K562 (cell line): ENCODE results near the gene MRPL38. TPM values are rescaled to one million over a fixed set of nuclear protein-coding genes. Genes with fewer than 3 reads are reported as not detected.

ENCODE experiments used
- ATAC-seq: fragments of 200-7000 bp; cut with Tn5 transposase; 3 replicates; pipeline ENCODE4 v1.9.1; 2020; ENCODE audit warnings: moderate library complexity
- BruUV-seq: library from RNA; stranded (reverse); fragments of 400-500 nt; replicated peaks from 2 replicates; lab custom pipeline; 2021; lab: Mats Ljungman, UMichigan
- CTCF ChIA-PET: fragments of 300-600 bp; formaldehyde crosslinking; extraction: SDS; loops from one replicate; lab custom pipeline; 2021; ENCODE audit warnings: low intra/inter-chr PET ratio; lab: Yijun Ruan, JAX
- POLR2A ChIA-PET: fragments of 300-600, 350-650 bp; sonication (Branson Sonifier 250); formaldehyde crosslinking; extraction: SDS; loops from one replicate; lab custom pipeline; 2021; ENCODE audit warnings: antibody characterized with exemption, inconsistent platforms; lab: Yijun Ruan, JAX
- DNase-seq, 4 experiments: peaks; one replicate each; pipeline versions ENCODE4 v3.0.0 to v3.0.0-alpha.2; 2011 to 2018; ENCODE audit warnings: low spot score in 3 of 4, mixed read lengths in 3 of 4; ENCODE audit errors: extremely low read depth in 1 of 4
- FAIRE-seq: peaks from 2 replicates; lab custom pipeline; 2011; peaks lifted over from hg19 to GRCh38; lab: Jason Lieb, UNC
- H2AFZ ChIP-seq: 2 replicates; pipeline ENCODE4 v1.6.0; 2011; ENCODE audit warnings: low read depth, low read length, control low read depth, inconsistent platforms
- H3K27ac ChIP-seq: fragments of 200-600 bp; 3 replicates; pipeline ENCODE4 v1.8.0; 2011; ENCODE audit warnings: low read depth, mild to moderate bottlenecking, control low read depth, inconsistent platforms, low read length, moderate library complexity, mixed read lengths; ENCODE audit errors: extremely low read depth
- H3K27me3 ChIP-seq, 2 experiments: fragments of 300-600 bp in 1 of 2; 2 replicates in 1 of 2; 3 replicates in 1 of 2; pipeline versions ENCODE4 v1.6.0 to v1.8.0; 2011; ENCODE audit warnings: inconsistent platforms in 2 of 2, low read length in 2 of 2, mild to moderate bottlenecking in 1 of 2, mixed read lengths in 1 of 2, moderate library complexity in 1 of 2; ENCODE audit not compliant: control insufficient read depth in 2 of 2, insufficient read depth in 2 of 2
- H3K36me3 ChIP-seq: fragments of 300-600 bp; 3 replicates; pipeline ENCODE4 v1.8.0; 2011; ENCODE audit warnings: mild to moderate bottlenecking, low read length, inconsistent platforms; ENCODE audit not compliant: control insufficient read depth, insufficient read depth
- H3K4me1 ChIP-seq, 2 experiments: fragments of 200-600 bp in 1 of 2; replicated peaks in 1 of 2; 2 replicates in 1 of 2; 3 replicates in 1 of 2; pipeline versions ENCODE4 v1.5.1 to v1.8.0; 2011; ENCODE audit warnings: inconsistent platforms in 2 of 2, low read length in 2 of 2, mild to moderate bottlenecking in 1 of 2, mixed read lengths in 1 of 2, moderate library complexity in 1 of 2; ENCODE audit not compliant: control insufficient read depth in 2 of 2, insufficient read depth in 2 of 2
- H3K4me2 ChIP-seq: 2 replicates; pipeline ENCODE4 v1.6.1; 2011; ENCODE audit warnings: low read length, control low read depth, inconsistent platforms, mixed read lengths; ENCODE audit not compliant: insufficient read depth
- H3K4me3 ChIP-seq: fragments of 200-600 bp; sonication (generic), shearing (Covaris generic); 2 replicates; pipeline ENCODE4 v1.5.1; 2016; ENCODE audit warnings: control low read depth, inconsistent platforms
- H3K79me2 ChIP-seq: fragments of 200-600 bp; 3 replicates; pipeline ENCODE4 v1.8.0; 2011; ENCODE audit warnings: low read length, inconsistent platforms; ENCODE audit not compliant: control insufficient read depth, insufficient read depth
- H3K9ac ChIP-seq, 2 experiments: 2 replicates each; pipeline versions ENCODE4 v1.6.0 to v1.6.1; 2011; ENCODE audit warnings: low read depth in 2 of 2, low read length in 2 of 2, control low read depth in 1 of 2, inconsistent platforms in 1 of 2, mild to moderate bottlenecking in 1 of 2, mixed read lengths in 1 of 2; ENCODE audit not compliant: insufficient read depth in 1 of 2
- H3K9me1 ChIP-seq: one replicate; pipeline ENCODE4 v1.6.0; 2011; ENCODE audit warnings: inconsistent platforms, mild to moderate bottlenecking, low read length, moderate library complexity; ENCODE audit not compliant: control insufficient read depth, insufficient read depth
- H3K9me3 ChIP-seq: replicated peaks from 2 replicates; pipeline ENCODE4 v1.5.1; 2011; ENCODE audit warnings: low read depth, low read length, inconsistent platforms; ENCODE audit not compliant: control insufficient read depth, insufficient read depth
- H4K20me1 ChIP-seq: replicated peaks from 2 replicates; pipeline ENCODE4 v1.6.1; 2011; ENCODE audit warnings: low read length, inconsistent platforms, mixed read lengths; ENCODE audit not compliant: control insufficient read depth, insufficient read depth
- BRD9 ChIP-seq: fragments of 450-650 bp; IDR thresholded peaks from 2 replicates; pipeline ENCODE4 v1.6.1; 2018; ENCODE audit warnings: low read depth; ENCODE audit not compliant: partially characterized antibody
- CBX8 ChIP-seq: fragments of 200-600 bp; sonication (generic); IDR thresholded peaks from 2 replicates; pipeline ENCODE4 v1.6.1; 2012; ENCODE audit warnings: borderline replicate concordance, mixed run types, low read depth, mild to moderate bottlenecking, moderate library complexity, mixed read lengths, low read length, control low read depth, inconsistent platforms; ENCODE audit not compliant: poor library complexity, severe bottlenecking; ENCODE audit errors: extremely low read depth
- CSDE1 ChIP-seq, 2 experiments: fragments of 450-650 bp; IDR thresholded peaks; 2 replicates each; pipeline ENCODE4 v1.6.1; 2016; ENCODE audit warnings: mild to moderate bottlenecking in 1 of 2
- HNRNPK ChIP-seq: fragments of 200-400 bp; formaldehyde crosslinking; IDR thresholded peaks from one replicate; pipeline ENCODE4 v1.6.1; 2018; ENCODE audit warnings: mild to moderate bottlenecking, low read depth, low read length; ENCODE audit not compliant: poor library complexity, severe bottlenecking
- MCM7 ChIP-seq, 2 experiments: fragments of 450-650 bp; IDR thresholded peaks; 2 replicates each; pipeline ENCODE4 v1.6.1; 2016 to 2018
- TEAD4 ChIP-seq, 2 experiments: sonication (generic) in 1 of 2; formaldehyde crosslinking in 1 of 2; IDR thresholded peaks; 2 replicates each; pipeline versions ENCODE4 v1.6.1 to v1.8.0; 2012 to 2022; ENCODE audit warnings: borderline replicate concordance in 1 of 2, inconsistent platforms in 1 of 2, low read length in 1 of 2, mild to moderate bottlenecking in 1 of 2, missing genetic modification reagents in 1 of 2
- ZNF253 ChIP-seq: fragments of 250-450 bp; sonication (Bioruptor Pico); conservative IDR thresholded peaks from 2 replicates; pipeline ENCODE4 v1.6.1; 2021; ENCODE audit warnings: mild to moderate bottlenecking
- ZNF57 ChIP-seq: fragments of 450-650 bp; formaldehyde crosslinking; IDR thresholded peaks from 2 replicates; pipeline ENCODE4 v1.4.0; 2020; ENCODE audit warnings: mild to moderate bottlenecking, moderate library complexity
- WGBS: fragments of 100-300 bp; shearing (Covaris generic); methylation state at CpG from one replicate; pipeline ENCODE4 v1.1.6; 2016; ENCODE audit warnings: low coverage, mixed read lengths; ENCODE audit not compliant: insufficient coverage; ENCODE audit errors: missing lambda C conversion rate; 5-methylcytosine and 5-hydroxymethylcytosine counted together
- in situ Hi-C: fragments of 300-500 bp; cut with MboI; formaldehyde crosslinking; loops from 4 replicates; pipeline ENCODE4 v1.15.0; 2018; ENCODE audit warnings: inconsistent platforms, mixed read lengths
- intact Hi-C: fragments of 100-400 bp; cut with micrococcal nuclease; formaldehyde crosslinking; loops from 2 replicates; pipeline ENCODE4 v1.14.2; 2022
- polyA plus RNA-seq, 8 experiments: library from polyadenylated mRNA; depleted of rRNA in 4 of 8; stranded (reverse) in 5 of 8; unstranded in 3 of 8; fragments of >200 nt; fragmentation: Nextera tagmentation in 2 of 8; fragmentation: Illumina TruSeq in 1 of 8; extraction: Ambion mirVana in 2 of 8; extraction: Trizol in 1 of 8; gene quantifications; 2 replicates each; pipeline versions ENCODE4 v1.2.1 to v1.2.3, GENCODE V29; 2011 to 2014; ENCODE audit warnings: inconsistent platforms in 1 of 8, missing spikeins in 1 of 8
- total RNA-seq, 7 experiments: library from RNA; depleted of rRNA in 6 of 7; stranded (reverse); fragments of >200 nt in 6 of 7; fragmentation: Illumina TruSeq in 2 of 7; extraction: Trizol in 2 of 7; gene quantifications; 2 replicates each; pipeline versions ENCODE4 v1.2.1 to v1.2.3, GENCODE V29; 2011 to 2021; ENCODE audit warnings: low replicate concordance in 1 of 7
- TF ChIP-seq, protein P1 (sequence below), 3 experiments: fragments of 200-800 bp in 1 of 3; sonication (Bioruptor generic) in 1 of 3; sonication (generic) in 1 of 3; formaldehyde crosslinking in 1 of 3; IDR thresholded peaks; 2 replicates each; pipeline versions ENCODE4 v1.6.1 to v1.8.0; 2016 to 2022; ENCODE audit warnings: mild to moderate bottlenecking in 2 of 3, missing compliant biosample characterization in 2 of 3, missing genetic modification characterization in 2 of 3, missing genetic modification reagents in 1 of 3
- TF ChIP-seq, protein P2 (sequence below), 3 experiments: IDR thresholded peaks in 2 of 3; conservative IDR thresholded peaks in 1 of 3; 2 replicates each; pipeline ENCODE4 v1.5.1; 2011 to 2012; ENCODE audit warnings: low read length in 3 of 3, mild to moderate bottlenecking in 3 of 3, control low read depth in 2 of 3, improper control_type of control experiment in 1 of 3, inconsistent platforms in 1 of 3, low read depth in 1 of 3, mixed read lengths in 1 of 3, moderate library complexity in 1 of 3; ENCODE audit not compliant: insufficient read depth in 2 of 3
- TF ChIP-seq, protein P3 (sequence below): fragments of 250-450 bp; sonication (Bioruptor Pico); IDR thresholded peaks from 2 replicates; pipeline ENCODE4 v1.5.1; 2021; ENCODE audit warnings: mild to moderate bottlenecking

Gene MRPL38
- total and polyA plus RNA-seq, 9 of the 15 experiments (the other 6 are each of a cell fraction or from before 2014, with no cell fraction given), result 4.5 to 154 (median 48.5) TPM

DNA sequence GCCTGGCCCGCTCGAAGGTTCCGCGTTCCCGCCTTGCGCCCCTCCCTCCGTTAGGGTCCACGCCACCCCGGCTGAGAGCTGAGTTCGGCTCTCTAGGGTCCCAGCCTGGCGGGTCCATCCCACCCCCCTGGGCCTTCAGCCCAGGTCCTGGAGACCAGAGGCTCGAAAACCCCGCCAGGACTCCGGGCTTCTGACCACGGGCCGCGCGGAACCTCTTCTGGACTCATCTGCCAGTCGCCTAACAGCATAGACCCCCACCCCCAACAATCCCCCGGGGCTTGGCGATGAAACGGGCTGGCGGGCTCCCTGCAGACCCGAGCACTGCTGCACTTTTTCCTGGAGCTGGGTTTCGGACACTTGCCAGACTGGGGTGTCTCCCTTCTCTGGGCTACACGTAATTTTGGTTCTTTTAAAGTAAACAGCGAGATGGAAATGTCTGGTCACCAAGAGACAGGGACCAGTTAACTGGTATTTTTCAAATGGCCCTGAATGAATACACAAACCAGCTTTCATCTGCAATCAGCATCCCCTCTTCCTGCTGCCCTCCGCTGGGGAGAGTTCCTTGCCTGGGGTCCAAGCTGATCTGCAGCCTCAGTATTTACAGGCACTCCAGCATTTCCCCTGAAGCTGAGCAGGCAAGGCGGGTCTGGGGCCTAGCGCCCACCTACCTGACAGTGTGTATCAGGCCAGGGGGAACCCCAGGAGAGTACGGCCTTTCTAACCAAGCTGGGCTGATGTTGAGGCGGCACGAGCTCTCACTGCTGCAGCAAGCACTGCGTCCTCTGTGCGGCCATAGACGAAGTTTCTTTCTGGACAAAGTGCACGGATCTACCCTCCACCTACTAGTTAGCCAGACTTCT lies 7.3 kb downstream of the MRPL38 start (continued):
- no peak for TF ChIP-seq TEAD4 (IDR thresholded peaks at IDR 0.05; ENCODE audit: low read length)
- no peak for TF ChIP-seq TEAD4 (CRISPR knock-in tag; IDR thresholded peaks at IDR 0.05; ENCODE audit: borderline replicate concordance)
- TF ChIP-seq, protein P1, sequence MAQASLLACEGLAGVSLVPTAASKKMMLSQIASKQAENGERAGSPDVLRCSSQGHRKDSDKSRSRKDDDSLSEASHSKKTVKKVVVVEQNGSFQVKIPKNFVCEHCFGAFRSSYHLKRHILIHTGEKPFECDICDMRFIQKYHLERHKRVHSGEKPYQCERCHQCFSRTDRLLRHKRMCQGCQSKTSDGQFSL (CRISPR knock-in tag; IDR thresholded peaks at IDR 0.05), result 0 out of 2 replicates have a peak, but pooled peaks have one; percentile 50
- TF ChIP-seq, protein P1 (tag; IDR thresholded peaks at IDR 0.05), result no peak

DNA sequence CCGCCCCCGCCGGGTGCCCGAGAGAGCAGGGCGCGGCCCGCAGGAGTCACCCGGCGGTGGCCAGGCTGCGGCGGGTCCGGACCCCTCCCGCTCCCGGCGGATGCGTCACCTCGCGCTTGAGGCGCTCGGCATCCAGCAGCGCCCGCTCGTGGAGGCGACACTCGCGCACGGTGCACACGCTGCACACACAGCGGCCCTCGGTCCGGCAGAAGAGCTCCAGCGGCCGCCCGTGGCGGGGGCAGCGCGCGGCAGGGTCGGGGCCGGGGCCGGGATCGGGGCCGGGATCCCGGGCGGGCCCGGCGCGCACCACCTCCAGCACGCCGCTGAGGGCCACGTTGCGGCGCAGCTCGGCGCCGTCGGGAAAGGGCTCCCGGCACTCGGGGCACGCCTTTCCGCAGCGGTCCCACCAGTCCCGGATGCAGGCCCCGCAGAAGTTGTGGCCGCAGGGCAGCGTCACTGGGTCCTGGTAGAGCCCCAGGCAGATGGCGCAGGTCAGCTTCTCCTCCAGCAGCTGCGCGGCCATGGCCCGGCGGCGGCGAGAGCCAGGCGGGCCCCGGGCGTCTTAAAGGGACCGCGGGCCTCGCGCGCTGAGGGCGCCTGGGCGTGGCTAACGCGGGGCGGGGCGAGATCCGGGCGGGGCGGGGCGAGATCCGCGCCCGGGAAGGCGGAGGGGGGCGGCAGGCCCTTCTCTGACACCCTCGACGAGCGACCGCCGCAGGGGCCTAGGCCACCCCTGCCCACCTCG lies 8.1 kb downstream of the MRPL38 start, which contains the start of gene TRIM65:
TRIM65 (minus strand) TSS at position 537 of the 745 bp plus-strand sequence; CDS start at position 523, 14 bp downstream.
- H3K9ac ChIP-seq, result peak within 1 kb of the TSS; percentile 82 to 100
- TF ChIP-seq ZNF253 (CRISPR knock-in tag) (no peak), CSDE1 (IDR thresholded peaks at IDR 0.05) (no peak), ZNF57 (CRISPR knock-in tag) (no peak), CBX8 (no peak), BRD9 (no peak), MCM7 (IDR thresholded peaks at IDR 0.05) (no peak), HNRNPK (no peak)
- TF ChIP-seq, protein P2, sequence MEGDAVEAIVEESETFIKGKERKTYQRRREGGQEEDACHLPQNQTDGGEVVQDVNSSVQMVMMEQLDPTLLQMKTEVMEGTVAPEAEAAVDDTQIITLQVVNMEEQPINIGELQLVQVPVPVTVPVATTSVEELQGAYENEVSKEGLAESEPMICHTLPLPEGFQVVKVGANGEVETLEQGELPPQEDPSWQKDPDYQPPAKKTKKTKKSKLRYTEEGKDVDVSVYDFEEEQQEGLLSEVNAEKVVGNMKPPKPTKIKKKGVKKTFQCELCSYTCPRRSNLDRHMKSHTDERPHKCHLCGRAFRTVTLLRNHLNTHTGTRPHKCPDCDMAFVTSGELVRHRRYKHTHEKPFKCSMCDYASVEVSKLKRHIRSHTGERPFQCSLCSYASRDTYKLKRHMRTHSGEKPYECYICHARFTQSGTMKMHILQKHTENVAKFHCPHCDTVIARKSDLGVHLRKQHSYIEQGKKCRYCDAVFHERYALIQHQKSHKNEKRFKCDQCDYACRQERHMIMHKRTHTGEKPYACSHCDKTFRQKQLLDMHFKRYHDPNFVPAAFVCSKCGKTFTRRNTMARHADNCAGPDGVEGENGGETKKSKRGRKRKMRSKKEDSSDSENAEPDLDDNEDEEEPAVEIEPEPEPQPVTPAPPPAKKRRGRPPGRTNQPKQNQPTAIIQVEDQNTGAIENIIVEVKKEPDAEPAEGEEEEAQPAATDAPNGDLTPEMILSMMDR (IDR thresholded peaks at IDR 0.05 in 2 of 3, conservative IDR thresholded peaks at IDR 0.05 in 1 of 3; ENCODE audit: insufficient read depth in 2 of 3, low read depth in 1 of 3, low read length in 3 of 3), result peak; percentile 41 to 88 (median 69); a peak in 5 of 6 replicates
- TF ChIP-seq, protein P3, sequence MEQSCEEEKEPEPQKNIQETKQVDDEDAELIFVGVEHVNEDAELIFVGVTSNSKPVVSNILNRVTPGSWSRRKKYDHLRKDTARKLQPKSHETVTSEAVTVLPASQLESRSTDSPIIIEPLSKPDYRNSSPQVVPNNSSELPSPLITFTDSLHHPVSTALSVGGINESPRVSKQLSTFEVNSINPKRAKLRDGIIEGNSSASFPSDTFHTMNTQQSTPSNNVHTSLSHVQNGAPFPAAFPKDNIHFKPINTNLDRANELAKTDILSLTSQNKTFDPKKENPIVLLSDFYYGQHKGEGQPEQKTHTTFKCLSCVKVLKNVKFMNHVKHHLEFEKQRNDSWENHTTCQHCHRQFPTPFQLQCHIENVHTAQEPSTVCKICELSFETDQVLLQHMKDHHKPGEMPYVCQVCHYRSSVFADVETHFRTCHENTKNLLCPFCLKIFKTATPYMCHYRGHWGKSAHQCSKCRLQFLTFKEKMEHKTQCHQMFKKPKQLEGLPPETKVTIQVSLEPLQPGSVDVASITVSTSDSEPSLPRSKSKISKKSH (CRISPR knock-in tag), result no peak

More for the DNA sequence above, 8.1 kb downstream of the MRPL38 start, which contains the start of gene TRIM65:
- peak; percentile 87 to 93 (median 92) for DNase-seq
- intact Hi-C loops (loop anchor here (2.0 kb wide), 1 partner anchor 42 kb away; the partner anchor contains the start of gene WBP2), in situ Hi-C loops (no loop called here)
- Histone ChIP-seq H3K27me3 (no peaks in the 10 kb centered on the region), H3K4me3 (peak within 1 kb of the TSS; percentile 93), H3K27ac (peak within 1 kb of the TSS; percentile 96), H3K79me2 (peaks cover 31% of the 10 kb centered on the region), H3K4me2 (peak within 1 kb of the TSS; percentile 85), H3K36me3 (peaks cover 57% of the 10 kb centered on the region; the same call in 2 of the 3 replicates), H2AFZ (peak within 1 kb of the TSS; percentile 92), H3K9me1 (peaks cover 4% of the 10 kb centered on the region), H3K4me1 (peaks cover 13 to 81% of the 10 kb centered on the region in 2 experiments; a peak in 4 of 5 replicates), H4K20me1 (no peaks in the 10 kb centered on the region), H3K9me3 (no peaks in the 10 kb centered on the region)
- ChIA-PET POLR2A (interaction anchor here (0.6 to 15.9 kb wide), 16 partner anchors 8 to 635 kb away, joined by 3 to 169 read pairs (median 4); partner anchors contain the start of genes MRPL38 and TRIM47), CTCF (interaction anchor here (0.6 to 1.9 kb wide), 2 partner anchors 41 to 112 kb away, joined by 3 to 16 read pairs; partner anchors contain the start of genes UNK and WBP2)
- peak; percentile 79 for FAIRE-seq
- peak; percentile 89 for ATAC-seq
- BruUV-seq, result no TSS peak
- WGBS, result 1% methylated on average over 49 of the region's 102 CpGs
